Mammary epithelial cell (primary cell): ENCODE results near the gene NQO2.

Experiments used
- EZH2 ChIP-seq: IDR thresholded peaks from 2 replicates; pipeline ENCODE4 v1.6.1; 2012; ENCODE audit warnings: low read length, inconsistent platforms, borderline replicate concordance
- TF ChIP-seq, protein P1 (sequence below), 2 donors: IDR thresholded peaks in 1 of 2; conservative IDR thresholded peaks in 1 of 2; 2 replicates each; pipeline ENCODE4 v1.5.1; 2011 to 2012; ENCODE audit warnings: inconsistent platforms in 2 of 2, low read length in 2 of 2, mild to moderate bottlenecking in 2 of 2, control low read depth in 1 of 2, low read depth in 1 of 2; ENCODE audit not compliant: insufficient read depth in 1 of 2; ENCODE audit errors: extremely low read depth in 1 of 2

DNA sequence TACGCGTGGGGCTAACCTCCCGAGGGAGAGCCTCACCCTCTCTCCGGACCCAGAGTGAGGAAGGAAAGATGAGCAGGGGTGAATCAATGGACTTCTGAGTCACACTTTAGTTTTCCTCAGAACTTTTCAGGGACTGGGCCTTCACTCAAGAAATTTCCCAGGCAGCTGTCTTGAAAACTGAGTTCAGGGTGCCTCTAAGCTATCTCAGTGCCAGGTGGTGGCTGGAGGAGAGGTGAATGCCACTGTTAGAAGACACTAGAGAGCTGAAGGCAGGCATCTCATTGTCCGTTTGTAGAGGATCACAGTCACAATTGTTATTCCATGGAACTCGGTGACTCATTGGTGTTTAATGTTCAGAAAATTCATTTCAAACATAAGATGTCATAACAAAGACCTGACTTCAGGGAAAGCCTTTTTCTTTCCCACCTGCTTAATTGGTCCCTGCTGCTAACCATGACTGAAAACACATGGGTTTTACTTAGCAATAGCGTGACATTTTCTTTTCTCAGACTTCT lies 23.1 kb upstream of the NQO2 start:
- TF ChIP-seq, protein P1, sequence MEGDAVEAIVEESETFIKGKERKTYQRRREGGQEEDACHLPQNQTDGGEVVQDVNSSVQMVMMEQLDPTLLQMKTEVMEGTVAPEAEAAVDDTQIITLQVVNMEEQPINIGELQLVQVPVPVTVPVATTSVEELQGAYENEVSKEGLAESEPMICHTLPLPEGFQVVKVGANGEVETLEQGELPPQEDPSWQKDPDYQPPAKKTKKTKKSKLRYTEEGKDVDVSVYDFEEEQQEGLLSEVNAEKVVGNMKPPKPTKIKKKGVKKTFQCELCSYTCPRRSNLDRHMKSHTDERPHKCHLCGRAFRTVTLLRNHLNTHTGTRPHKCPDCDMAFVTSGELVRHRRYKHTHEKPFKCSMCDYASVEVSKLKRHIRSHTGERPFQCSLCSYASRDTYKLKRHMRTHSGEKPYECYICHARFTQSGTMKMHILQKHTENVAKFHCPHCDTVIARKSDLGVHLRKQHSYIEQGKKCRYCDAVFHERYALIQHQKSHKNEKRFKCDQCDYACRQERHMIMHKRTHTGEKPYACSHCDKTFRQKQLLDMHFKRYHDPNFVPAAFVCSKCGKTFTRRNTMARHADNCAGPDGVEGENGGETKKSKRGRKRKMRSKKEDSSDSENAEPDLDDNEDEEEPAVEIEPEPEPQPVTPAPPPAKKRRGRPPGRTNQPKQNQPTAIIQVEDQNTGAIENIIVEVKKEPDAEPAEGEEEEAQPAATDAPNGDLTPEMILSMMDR (conservative IDR thresholded peaks at IDR 0.05 in 1 of 2, IDR thresholded peaks at IDR 0.05 in 1 of 2; ENCODE audit: extremely low read depth in 1 of 2, insufficient read depth in 1 of 2, low read depth in 1 of 2, low read length in 2 of 2): no peak
- no peak for TF ChIP-seq EZH2
